Activated naive CD8-positive, alpha-beta T cell treated with anti-CD3 and anti-CD28 coated beads, Interleukin-2, amount 50 U/mL, for 16 hours (primary cell): ENCODE results near the gene PODXL2.

Experiments
- DNase-seq: peaks from one replicate; pipeline ENCODE4 v3.0.0-alpha.2; 2020; ENCODE audit warnings: low read depth, low spot score

Gene PODXL2

GRCh38 chr3:127706785-127707351, 77.9 kb downstream of the PODXL2 start:
- DNase-seq, result no peak

GRCh38 chr3:127707851-127708411, 78.9 kb downstream of the PODXL2 start:
- DNase-seq, result no peak

GRCh38 chr3:127708837-127709236, 79.9 kb downstream of the PODXL2 start:
- no peak for DNase-seq

GRCh38 chr3:127709320-127710060, 80.5 kb downstream of the PODXL2 start:
- DNase-seq, result no peak

- no peak for DNase-seq
Measured at GRCh38 chr3:127710155-127710941, 81.4 kb downstream of the PODXL2 start.

- no peak for DNase-seq
Measured at GRCh38 chr3:127711021-127711695, 82.2 kb downstream of the PODXL2 start.

GRCh38 chr3:127711896-127712295, 82.9 kb downstream of the PODXL2 start:
- DNase-seq, result no peak

GRCh38 chr3:127712461-127712860, 83.5 kb downstream of the PODXL2 start:
- no peak for DNase-seq

- DNase-seq, result no peak
Measured at GRCh38 chr3:127712881-127713771, 84.1 kb downstream of the PODXL2 start.

GRCh38 chr3:127714125-127714571, 85.2 kb downstream of the PODXL2 start:
- DNase-seq, result no peak

GRCh38 chr3:127714866-127715265, 85.9 kb downstream of the PODXL2 start:
- DNase-seq, result no peak

GRCh38 chr3:127715532-127715931, 86.5 kb downstream of the PODXL2 start:
- no peak for DNase-seq

- DNase-seq, result no peak
Measured at GRCh38 chr3:127716384-127716783, 87.4 kb downstream of the PODXL2 start.

- DNase-seq, result no peak
Measured at GRCh38 chr3:127717357-127718244, 88.6 kb downstream of the PODXL2 start.

- no peak for DNase-seq
Measured at GRCh38 chr3:127718245-127718915, 89.4 kb downstream of the PODXL2 start.

GRCh38 chr3:127718916-127719290, 89.9 kb downstream of the PODXL2 start:
- no peak for DNase-seq

- no peak for DNase-seq
Measured at GRCh38 chr3:127719369-127719768, 90.4 kb downstream of the PODXL2 start.

GRCh38 chr3:127720161-127720823, 91.3 kb downstream of the PODXL2 start:
- no peak for DNase-seq
